GM23338 (cell line): ENCODE measurements around the gene TMEM237.

ENCODE experiments used
- EZH2 ChIP-seq: fragments of 200-600 bp; sonication (generic); IDR thresholded peaks from one replicate; pipeline ENCODE4 v1.8.0; 2017; ENCODE audit warnings: antibody characterized with exemption, mild to moderate bottlenecking, low read depth; ENCODE audit not compliant: unreplicated experiment
- POLR2AphosphoS5 ChIP-seq: IDR thresholded peaks from 2 replicates; pipeline ENCODE4 v1.6.1; 2016; ENCODE audit warnings: antibody characterized with exemption, low read depth

GRCh38 chr2:201675454-201675853, 32.2 kb upstream of the TMEM237 start:
- TF ChIP-seq POLR2AphosphoS5 (no peak), EZH2 (no peak)
